ENCODE data around the gene ROBO2. TPM values are rescaled to one million over a fixed set of nuclear protein-coding genes. Genes with fewer than 3 reads are reported as not detected.
"Not testable (repeated sequence)": the region's sequence is repeated elsewhere in the genome, so short reads cannot be mapped to it uniquely, and the experiment has no call there.

Gene ROBO2
- polyA plus RNA-seq, 3 donors, result 89.9 to 100 (median 95.6) TPM

GRCh38 chr3:77345009-77345408 is 305.1 kb downstream of the ROBO2 start:
- DNase-seq (ENCODE audit: extremely low read depth in 1 of 11, low read depth in 9 of 11, low spot score in 4 of 11), result no peak

DNA sequence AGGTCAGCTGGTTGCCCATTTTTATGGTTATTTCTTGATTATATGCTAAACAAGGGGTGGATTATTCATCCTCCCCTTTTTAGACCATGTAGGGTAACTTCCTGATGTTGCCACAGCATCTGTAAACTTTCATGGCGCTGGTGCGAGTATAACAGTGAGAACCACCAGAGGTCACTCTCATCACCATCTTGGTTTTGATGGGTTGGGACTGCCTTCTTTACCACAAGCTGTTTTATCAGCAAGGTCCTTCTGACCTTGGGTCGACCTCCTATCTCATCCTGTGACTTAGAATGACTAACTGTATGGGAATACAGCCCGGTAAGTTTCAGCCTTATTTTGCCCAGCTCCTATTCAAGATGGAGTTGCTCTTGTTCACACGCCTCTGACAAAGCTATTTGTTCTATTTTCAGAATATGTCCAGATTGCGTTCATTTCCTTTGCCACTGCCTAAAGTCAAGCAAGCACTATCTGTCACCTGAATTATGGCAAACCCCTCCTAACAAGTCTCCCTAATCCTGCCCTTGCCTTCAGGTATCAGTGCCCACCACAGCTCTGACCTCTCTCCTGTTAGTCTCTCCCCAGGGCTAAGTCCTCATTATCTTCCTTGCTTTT is 308.5 kb downstream of the ROBO2 start:
- no peak for DNase-seq (ENCODE audit: extremely low read depth in 1 of 11, low read depth in 9 of 11, low spot score in 4 of 11)

GRCh38 chr3:77354958-77355357 is 315.1 kb downstream of the ROBO2 start:
- DNase-seq (ENCODE audit: extremely low read depth in 1 of 11, low read depth in 9 of 11, low spot score in 4 of 11), result no peak

DNA sequence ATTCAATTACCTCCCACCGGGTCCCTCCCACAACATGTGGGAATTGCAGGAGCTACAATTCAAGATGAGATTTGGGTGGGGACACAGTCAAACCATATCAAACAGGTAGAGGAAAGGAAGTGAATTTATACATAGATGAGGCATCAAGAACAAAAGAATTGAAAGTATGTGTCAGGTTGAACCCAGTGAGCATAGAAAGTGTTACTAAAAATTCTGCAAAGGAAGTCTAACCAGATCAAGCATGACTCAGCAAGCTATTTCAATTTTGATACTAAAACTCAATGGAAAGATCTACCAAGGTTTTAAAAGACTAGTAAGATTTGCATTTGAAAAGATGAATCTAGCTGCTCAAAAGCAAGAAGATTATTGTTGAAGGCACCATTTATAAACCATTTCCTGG is 323.0 kb downstream of the ROBO2 start:
- DNase-seq (ENCODE audit: extremely low read depth in 1 of 11, low read depth in 9 of 11, low spot score in 4 of 11), result no peak

DNA sequence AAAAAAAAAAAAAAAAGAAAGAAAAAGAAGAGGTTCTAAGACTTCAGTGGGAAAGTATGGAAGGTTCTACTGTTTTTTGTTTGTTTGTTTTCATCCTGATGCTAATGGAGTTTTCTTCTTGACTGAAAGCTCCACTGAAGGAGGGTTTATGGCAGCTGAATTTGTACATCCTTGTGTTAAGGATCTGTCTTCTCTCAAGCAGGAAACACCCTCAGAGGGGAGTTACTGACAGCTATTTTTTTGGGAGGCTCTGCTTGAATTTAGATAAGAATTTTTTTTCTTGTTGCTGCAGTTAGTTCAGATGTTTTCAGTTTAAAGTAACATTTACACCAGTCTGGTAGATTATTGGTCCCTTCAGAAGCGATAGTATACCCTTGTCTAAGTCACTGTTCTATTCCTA is 325.3 kb downstream of the ROBO2 start:
- DNase-seq (ENCODE audit: extremely low read depth in 1 of 11, low read depth in 9 of 11, low spot score in 4 of 11), result no peak

DNA sequence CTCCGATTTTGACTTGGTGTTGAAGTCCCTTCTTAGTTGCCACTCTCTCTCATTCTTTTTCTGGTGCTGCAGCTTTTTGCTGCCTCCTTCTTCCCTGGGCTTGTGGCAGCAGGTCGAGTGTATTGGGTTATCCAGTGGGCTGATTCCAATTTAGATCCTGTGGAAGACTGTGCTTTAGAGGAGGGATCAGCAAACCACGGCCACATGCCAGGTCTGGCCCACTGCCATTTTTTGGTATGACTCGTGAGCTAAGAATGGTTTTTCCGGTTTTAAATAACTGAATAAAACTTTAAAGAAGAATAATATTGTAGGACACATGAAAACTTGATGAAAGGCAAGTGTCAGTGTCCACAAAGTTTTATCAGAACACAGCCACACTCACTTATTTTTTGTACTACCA is 330.5 kb downstream of the ROBO2 start:
- DNase-seq (ENCODE audit: extremely low read depth in 1 of 11, low read depth in 9 of 11, low spot score in 4 of 11), result no peak

- DNase-seq (ENCODE audit: extremely low read depth in 1 of 11, low read depth in 9 of 11, low spot score in 4 of 11), result no peak
These were observed 332.1 kb downstream of the ROBO2 start for GRCh38 chr3:77372018-77372417.

DNA sequence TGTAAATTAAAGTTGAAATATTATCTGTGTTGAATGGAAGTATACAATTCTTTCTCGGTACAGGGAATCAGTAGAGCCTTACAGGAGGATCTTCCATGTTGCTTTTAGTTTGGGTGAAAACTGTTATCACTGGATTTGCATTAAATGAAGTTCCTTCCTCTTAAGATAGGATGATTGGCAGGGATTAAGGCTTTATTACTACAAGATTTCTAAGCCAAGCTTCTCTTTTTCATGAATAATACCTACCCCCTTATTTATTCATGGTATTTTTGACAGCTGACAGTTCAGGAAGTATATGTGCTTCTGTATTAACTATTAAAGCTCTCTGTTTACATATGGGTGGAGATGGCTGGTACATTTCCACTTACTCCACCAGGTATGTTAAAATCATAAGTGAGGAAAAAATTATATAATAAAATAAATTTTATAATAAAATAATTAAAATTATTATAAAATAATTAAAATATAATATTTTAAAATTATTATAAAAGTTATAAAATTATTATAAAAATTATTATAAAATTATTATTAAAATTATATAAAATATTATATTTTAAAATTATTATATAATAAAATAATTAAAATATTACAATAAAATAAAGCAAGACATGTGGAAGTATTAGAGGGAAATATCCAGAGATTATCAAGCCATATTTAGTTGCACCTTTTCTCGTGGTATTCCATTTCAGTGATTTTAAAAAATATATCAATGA is 332.9 kb downstream of the ROBO2 start:
- no peak for DNase-seq (ENCODE audit: extremely low read depth in 1 of 11, low read depth in 9 of 11, low spot score in 4 of 11)

GRCh38 chr3:77373619-77374018 is 333.7 kb downstream of the ROBO2 start:
- no peak for DNase-seq (ENCODE audit: extremely low read depth in 1 of 11, low read depth in 9 of 11, low spot score in 4 of 11)

- no peak for DNase-seq (ENCODE audit: extremely low read depth in 1 of 11, low read depth in 9 of 11, low spot score in 4 of 11)
These were observed 336.6 kb downstream of the ROBO2 start for GRCh38 chr3:77376511-77376910.

DNA sequence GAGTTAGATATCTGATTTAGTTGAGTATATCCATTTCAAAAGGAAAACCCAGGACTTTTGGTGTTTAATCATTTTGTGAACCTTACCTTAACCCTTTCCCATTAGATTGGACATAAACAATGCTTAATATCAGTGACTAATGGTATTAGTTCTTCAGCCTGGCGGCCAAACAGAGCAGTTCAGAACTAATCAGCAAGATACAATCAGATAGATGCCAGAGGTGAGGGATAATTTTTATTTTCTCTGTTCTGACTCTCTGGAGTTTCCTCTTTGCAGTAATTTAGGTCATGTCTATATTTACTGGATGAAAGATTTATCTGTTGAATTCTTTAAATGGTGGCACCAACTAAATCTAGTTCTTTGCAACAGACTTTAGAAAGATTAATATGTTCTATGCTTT is 337.8 kb downstream of the ROBO2 start:
- DNase-seq (ENCODE audit: extremely low read depth in 1 of 11, low read depth in 9 of 11, low spot score in 4 of 11), result no peak

GRCh38 chr3:77380136-77380535 is 340.2 kb downstream of the ROBO2 start:
- DNase-seq (ENCODE audit: extremely low read depth in 1 of 11, low read depth in 9 of 11, low spot score in 4 of 11), result no peak

DNA sequence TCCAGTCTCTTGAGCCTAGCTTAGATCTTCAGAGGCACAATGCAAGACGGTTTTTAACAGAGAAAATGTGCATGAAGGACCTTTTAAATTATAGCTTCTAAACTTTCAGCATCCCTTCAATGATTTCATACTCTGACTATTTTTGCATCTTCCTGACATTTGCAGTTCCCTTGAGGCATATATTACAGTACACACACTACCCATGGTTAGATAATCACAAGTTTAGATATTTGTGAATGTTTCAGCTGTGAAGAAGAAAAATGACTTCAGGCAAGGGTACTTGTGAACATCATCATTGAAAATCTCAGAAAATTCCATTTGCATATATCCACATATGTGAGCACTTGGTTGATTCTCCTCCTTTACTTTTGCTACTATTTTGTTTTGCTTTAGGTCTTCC is 341.5 kb downstream of the ROBO2 start:
- no peak for DNase-seq (ENCODE audit: extremely low read depth in 1 of 11, low read depth in 9 of 11, low spot score in 4 of 11)

DNA sequence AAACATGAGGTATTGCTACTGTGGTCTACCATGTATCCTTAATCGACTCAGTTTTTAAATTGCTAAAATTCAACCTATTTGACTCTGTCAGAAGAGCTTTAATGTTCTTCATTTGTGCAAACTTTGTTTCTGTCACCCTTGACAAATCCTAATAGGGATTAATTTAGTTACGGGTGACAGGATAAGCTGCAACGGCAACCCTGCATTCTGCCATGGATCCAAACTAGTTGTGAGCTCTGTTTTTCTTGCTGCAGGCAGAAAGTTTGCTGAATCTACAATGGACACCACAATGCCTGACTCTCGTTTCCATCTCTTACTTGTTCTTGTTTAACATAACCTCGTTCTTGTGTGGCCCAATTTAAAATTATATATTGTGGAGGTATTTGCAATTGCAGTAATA is 352.3 kb downstream of the ROBO2 start:
- DNase-seq (ENCODE audit: extremely low read depth in 1 of 11, low read depth in 9 of 11, low spot score in 4 of 11), result no peak

GRCh38 chr3:77394046-77394445 is 354.1 kb downstream of the ROBO2 start:
- DNase-seq (ENCODE audit: extremely low read depth in 1 of 11, low read depth in 9 of 11, low spot score in 4 of 11), result no peak

- DNase-seq (ENCODE audit: extremely low read depth in 1 of 11, low read depth in 9 of 11, low spot score in 4 of 11), result no peak
These were observed 365.0 kb downstream of the ROBO2 start for GRCh38 chr3:77404871-77405270.

GRCh38 chr3:77407441-77407840 is 367.5 kb downstream of the ROBO2 start:
- DNase-seq (ENCODE audit: extremely low read depth in 1 of 11, low read depth in 9 of 11, low spot score in 4 of 11), result no peak

- DNase-seq (ENCODE audit: extremely low read depth in 1 of 11, low read depth in 9 of 11, low spot score in 4 of 11), result not testable (repeated sequence)
These were observed 370.4 kb downstream of the ROBO2 start for GRCh38 chr3:77410334-77410733.

- DNase-seq (ENCODE audit: extremely low read depth in 1 of 11, low read depth in 9 of 11, low spot score in 4 of 11), result no peak
These were observed 371.4 kb downstream of the ROBO2 start for GRCh38 chr3:77411334-77411733.

DNA sequence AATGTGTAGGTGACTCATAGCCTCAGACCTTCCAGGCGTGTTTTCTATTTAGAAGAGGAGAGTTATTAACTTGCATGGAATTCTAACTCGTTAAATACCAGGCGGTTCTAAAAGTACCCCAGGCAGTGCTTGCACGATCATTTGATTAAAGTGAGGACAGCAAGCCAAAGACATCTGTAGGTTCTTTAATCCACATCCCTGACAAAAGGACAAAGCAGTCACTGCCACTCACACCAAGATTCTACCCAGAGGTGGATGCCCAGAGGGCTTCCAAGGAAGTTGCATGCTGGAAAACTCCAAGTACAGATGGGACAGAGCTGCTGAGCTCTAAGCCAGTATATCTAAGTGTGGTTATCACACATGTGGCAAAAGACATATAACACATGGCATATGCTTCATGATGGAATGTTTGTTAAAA is 372.1 kb downstream of the ROBO2 start:
- DNase-seq (ENCODE audit: extremely low read depth in 1 of 11, low read depth in 9 of 11, low spot score in 4 of 11), result no peak

DNA sequence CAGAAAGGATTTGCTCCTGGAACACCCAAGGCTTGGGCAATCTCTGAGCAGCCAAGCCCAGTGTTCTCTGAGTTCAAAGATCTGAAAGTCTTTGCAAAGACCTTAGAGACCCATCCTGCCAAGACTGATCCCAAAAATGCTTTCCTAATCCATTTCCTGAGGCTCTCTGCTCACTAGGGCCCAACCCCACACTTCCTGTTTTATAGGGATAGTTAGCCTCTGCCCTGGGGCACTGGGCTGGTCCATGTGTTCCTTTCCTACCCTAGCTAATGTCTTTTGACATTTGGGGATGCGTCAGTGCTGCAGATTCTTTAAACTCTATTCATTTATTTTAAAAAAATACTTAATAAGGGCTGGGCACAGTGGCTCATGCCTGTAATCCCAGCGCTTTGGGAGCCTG is 372.7 kb downstream of the ROBO2 start:
- no peak for DNase-seq (ENCODE audit: extremely low read depth in 1 of 11, low read depth in 9 of 11, low spot score in 4 of 11)
